Peyer's patch (tissue), 4 donors: Measurements from ENCODE around the gene DHDH.

Source experiments
- POLR2A ChIP-seq, 2 donors: fragments of 450-650 bp; IDR thresholded peaks; one replicate each; pipeline ENCODE4 v1.5.1; 2017; ENCODE audit warnings: antibody characterized with exemption in 2 of 2, mild to moderate bottlenecking in 2 of 2, moderate library complexity in 2 of 2
- TF ChIP-seq, protein P1 (sequence below), 6 experiments: fragments of 450-650 bp in 4 of 6; fragments of 200-600 bp in 2 of 6; sonication (generic) in 1 of 6; IDR thresholded peaks; one replicate each; pipeline ENCODE4 v1.5.1; 2017 to 2019; ENCODE audit warnings: antibody characterized with exemption in 6 of 6, mild to moderate bottlenecking in 3 of 6, moderate library complexity in 1 of 6

DNA sequence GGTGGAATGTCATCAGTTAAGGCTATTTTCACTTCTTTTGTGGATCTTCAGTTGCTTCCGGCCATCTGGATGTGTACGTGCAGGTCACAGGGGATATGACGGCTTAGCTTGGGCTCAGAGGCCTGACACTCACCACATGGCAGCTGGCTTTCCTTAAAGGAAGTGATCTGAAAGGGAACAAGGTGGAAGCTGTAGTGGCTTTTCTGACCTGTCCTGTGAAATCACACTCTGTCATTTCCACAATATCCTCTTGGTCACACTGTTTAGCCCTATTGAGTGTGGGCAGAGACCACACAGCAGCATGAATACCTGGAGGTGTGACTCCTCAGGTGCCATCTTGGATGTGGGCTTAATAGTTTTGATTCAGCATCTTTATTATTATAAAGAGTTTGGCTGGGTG is 16.7 kb downstream of the DHDH start:
- no peak for TF ChIP-seq POLR2A (IDR thresholded peaks at IDR 0.05)
- TF ChIP-seq, protein P1, sequence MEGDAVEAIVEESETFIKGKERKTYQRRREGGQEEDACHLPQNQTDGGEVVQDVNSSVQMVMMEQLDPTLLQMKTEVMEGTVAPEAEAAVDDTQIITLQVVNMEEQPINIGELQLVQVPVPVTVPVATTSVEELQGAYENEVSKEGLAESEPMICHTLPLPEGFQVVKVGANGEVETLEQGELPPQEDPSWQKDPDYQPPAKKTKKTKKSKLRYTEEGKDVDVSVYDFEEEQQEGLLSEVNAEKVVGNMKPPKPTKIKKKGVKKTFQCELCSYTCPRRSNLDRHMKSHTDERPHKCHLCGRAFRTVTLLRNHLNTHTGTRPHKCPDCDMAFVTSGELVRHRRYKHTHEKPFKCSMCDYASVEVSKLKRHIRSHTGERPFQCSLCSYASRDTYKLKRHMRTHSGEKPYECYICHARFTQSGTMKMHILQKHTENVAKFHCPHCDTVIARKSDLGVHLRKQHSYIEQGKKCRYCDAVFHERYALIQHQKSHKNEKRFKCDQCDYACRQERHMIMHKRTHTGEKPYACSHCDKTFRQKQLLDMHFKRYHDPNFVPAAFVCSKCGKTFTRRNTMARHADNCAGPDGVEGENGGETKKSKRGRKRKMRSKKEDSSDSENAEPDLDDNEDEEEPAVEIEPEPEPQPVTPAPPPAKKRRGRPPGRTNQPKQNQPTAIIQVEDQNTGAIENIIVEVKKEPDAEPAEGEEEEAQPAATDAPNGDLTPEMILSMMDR (IDR thresholded peaks at IDR 0.05) = no peak
